Measurements from ENCODE around the gene AK5.

GRCh38 chr1:77552626-77553025 lies 270.8 kb downstream of the AK5 start:
- TF ChIP-seq, protein P1, sequence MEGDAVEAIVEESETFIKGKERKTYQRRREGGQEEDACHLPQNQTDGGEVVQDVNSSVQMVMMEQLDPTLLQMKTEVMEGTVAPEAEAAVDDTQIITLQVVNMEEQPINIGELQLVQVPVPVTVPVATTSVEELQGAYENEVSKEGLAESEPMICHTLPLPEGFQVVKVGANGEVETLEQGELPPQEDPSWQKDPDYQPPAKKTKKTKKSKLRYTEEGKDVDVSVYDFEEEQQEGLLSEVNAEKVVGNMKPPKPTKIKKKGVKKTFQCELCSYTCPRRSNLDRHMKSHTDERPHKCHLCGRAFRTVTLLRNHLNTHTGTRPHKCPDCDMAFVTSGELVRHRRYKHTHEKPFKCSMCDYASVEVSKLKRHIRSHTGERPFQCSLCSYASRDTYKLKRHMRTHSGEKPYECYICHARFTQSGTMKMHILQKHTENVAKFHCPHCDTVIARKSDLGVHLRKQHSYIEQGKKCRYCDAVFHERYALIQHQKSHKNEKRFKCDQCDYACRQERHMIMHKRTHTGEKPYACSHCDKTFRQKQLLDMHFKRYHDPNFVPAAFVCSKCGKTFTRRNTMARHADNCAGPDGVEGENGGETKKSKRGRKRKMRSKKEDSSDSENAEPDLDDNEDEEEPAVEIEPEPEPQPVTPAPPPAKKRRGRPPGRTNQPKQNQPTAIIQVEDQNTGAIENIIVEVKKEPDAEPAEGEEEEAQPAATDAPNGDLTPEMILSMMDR (IDR thresholded peaks at IDR 0.05): no peak
- TF ChIP-seq POLR2A (IDR thresholded peaks at IDR 0.05) (no peak), POLR2AphosphoS5 (IDR thresholded peaks at IDR 0.05) (no peak)

Data from suprapubic skin (tissue), 4 donors.